ENCODE measurements around the gene NECAB3. TPM values are rescaled to one million over a fixed set of nuclear protein-coding genes. Genes with fewer than 3 reads are reported as not detected.

Gene NECAB3
- total RNA-seq, 1 experiment from 2014 or later = 30.8 TPM

GRCh38 chr20:33676652-33677645 is 2.7 kb upstream of the NECAB3 start:
- Histone ChIP-seq H3K27me3 (no peaks in the 10 kb centered on the region), H3K27ac (no peak overlapping the region), H3K4me3 (no peak overlapping the region), H3K9me3 (replicated peaks) (no peaks in the 10 kb centered on the region), H3K4me1 (peaks cover 50% of the 10 kb centered on the region), H3K36me3 (peaks cover 36% of the 10 kb centered on the region)
- DNase-seq = no peak

- Histone ChIP-seq H3K27me3 (no peaks in the 10 kb centered on the region), H3K27ac (no peak overlapping the region), H3K4me3 (no peak overlapping the region), H3K9me3 (replicated peaks) (no peaks in the 10 kb centered on the region), H3K4me1 (peaks cover 50% of the 10 kb centered on the region), H3K36me3 (peaks cover 40% of the 10 kb centered on the region)
- DNase-seq = no peak
Observed at GRCh38 chr20:33676121-33676520, 1.9 kb upstream of the NECAB3 start.

- Histone ChIP-seq H3K27me3 (no peaks in the 10 kb centered on the region), H3K9me3 (replicated peaks) (no peaks in the 10 kb centered on the region), H3K4me1 (peaks cover 50% of the 10 kb centered on the region), H3K36me3 (peaks cover 42% of the 10 kb centered on the region), H3K27ac (peak overlapping the region; percentile 11; the same call in 1 of the 2 replicates), H3K4me3 (peak overlapping the region; percentile 74)
- DNase-seq = no peak
Observed at GRCh38 chr20:33675136-33675959, 1.1 kb upstream of the NECAB3 start.

- no peaks in the 10 kb centered on the region for H3K27me3 ChIP-seq
- peak overlapping the region; percentile 50 for H3K27ac ChIP-seq
- peaks cover 34% of the 10 kb centered on the region for H3K4me1 ChIP-seq
- peak overlapping the region; percentile 74 for H3K4me3 ChIP-seq
- DNase-seq = no peak
- no peaks in the 10 kb centered on the region for H3K9me3 ChIP-seq (replicated peaks)
- H3K36me3 ChIP-seq = peaks cover 32% of the 10 kb centered on the region
Observed at GRCh38 chr20:33673410-33674293, 576 bp downstream of the NECAB3 start.

- Histone ChIP-seq H3K4me3 (peak overlapping the region; percentile 74), H3K4me1 (peaks cover 29% of the 10 kb centered on the region), H3K27me3 (no peaks in the 10 kb centered on the region), H3K36me3 (peaks cover 38% of the 10 kb centered on the region), H3K27ac (peak overlapping the region; percentile 50), H3K9me3 (replicated peaks) (no peaks in the 10 kb centered on the region)
- no peak for DNase-seq
Observed at GRCh38 chr20:33673114-33673409, 1.2 kb downstream of the NECAB3 start.

- peaks cover 41% of the 10 kb centered on the region for H3K36me3 ChIP-seq
- H3K27me3 ChIP-seq = no peaks in the 10 kb centered on the region
- peak; percentile 60 to 67 for DNase-seq
- H3K9me3 ChIP-seq (replicated peaks) = no peaks in the 10 kb centered on the region
- H3K4me3 ChIP-seq = peak overlapping the region; percentile 74
- peaks cover 24% of the 10 kb centered on the region for H3K4me1 ChIP-seq
- no peak overlapping the region; the same call in 1 of the 2 replicates for H3K27ac ChIP-seq
Observed at GRCh38 chr20:33672426-33673113, 1.7 kb downstream of the NECAB3 start.

GRCh38 chr20:33671573-33672288 is 2.5 kb downstream of the NECAB3 start:
- Histone ChIP-seq H3K36me3 (peaks cover 36% of the 10 kb centered on the region), H3K27me3 (no peaks in the 10 kb centered on the region), H3K9me3 (replicated peaks) (no peaks in the 10 kb centered on the region), H3K4me1 (peaks cover 21% of the 10 kb centered on the region), H3K27ac (no peak overlapping the region), H3K4me3 (no peak overlapping the region)
- DNase-seq = no peak

- Histone ChIP-seq H3K9me3 (replicated peaks) (no peaks in the 10 kb centered on the region), H3K27me3 (no peaks in the 10 kb centered on the region), H3K4me1 (peaks cover 21% of the 10 kb centered on the region), H3K36me3 (peaks cover 28% of the 10 kb centered on the region), H3K27ac (no peak overlapping the region), H3K4me3 (no peak overlapping the region)
- DNase-seq = no peak
Observed at GRCh38 chr20:33670715-33671499, 3.3 kb downstream of the NECAB3 start.

- no peak overlapping the region for H3K27ac ChIP-seq
- H3K9me3 ChIP-seq (replicated peaks) = no peaks in the 10 kb centered on the region
- DNase-seq = no peak
- no peaks in the 10 kb centered on the region for H3K27me3 ChIP-seq
- H3K36me3 ChIP-seq = peaks cover 28% of the 10 kb centered on the region
- peaks cover 14% of the 10 kb centered on the region for H3K4me1 ChIP-seq
- no peak overlapping the region for H3K4me3 ChIP-seq
Observed at GRCh38 chr20:33669873-33670640, 4.2 kb downstream of the NECAB3 start.

GRCh38 chr20:33669224-33669623 is 5.0 kb downstream of the NECAB3 start:
- DNase-seq = no peak
- no peak overlapping the region for H3K4me3 ChIP-seq
- peaks cover 28% of the 10 kb centered on the region for H3K36me3 ChIP-seq
- H3K27ac ChIP-seq = no peak overlapping the region
- H3K4me1 ChIP-seq = peaks cover 12% of the 10 kb centered on the region
- H3K9me3 ChIP-seq (replicated peaks) = no peaks in the 10 kb centered on the region
- H3K27me3 ChIP-seq = no peaks in the 10 kb centered on the region

- peaks cover 13% of the 10 kb centered on the region for H3K4me1 ChIP-seq
- H3K36me3 ChIP-seq = peaks cover 28% of the 10 kb centered on the region
- no peaks in the 10 kb centered on the region for H3K27me3 ChIP-seq
- H3K9me3 ChIP-seq (replicated peaks) = no peaks in the 10 kb centered on the region
- H3K27ac ChIP-seq = no peak overlapping the region
- DNase-seq = no peak
- no peak overlapping the region for H3K4me3 ChIP-seq
Observed at GRCh38 chr20:33668466-33669155, 5.6 kb downstream of the NECAB3 start.

Data from SJCRH30 (cell line).